Stimulated activated CD8-positive, alpha-beta memory T cell treated with anti-CD3 and anti-CD28 coated beads, Interleukin-7, amount 100 ng/mL, for 48 hours (primary cell): ENCODE data around the gene HOXA6.

Source experiments
- DNase-seq, 2 donors: peaks; one replicate each; pipeline ENCODE4 v3.0.0-alpha.2; 2020; ENCODE audit warnings: low read depth in 1 of 2; ENCODE audit errors: extremely low read depth in 1 of 2

The HOXA6 gene

GRCh38 chr7:27141923-27142579 lies 5.5 kb downstream of the HOXA6 start:
- no peak for DNase-seq

GRCh38 chr7:27141137-27141922 lies 6.2 kb downstream of the HOXA6 start:
- DNase-seq, result no peak

- DNase-seq, result no peak
These were observed 7.3 kb downstream of the HOXA6 start for GRCh38 chr7:27140126-27140857.

- no peak for DNase-seq
These were observed 8.0 kb downstream of the HOXA6 start for GRCh38 chr7:27139334-27140125.

- DNase-seq, result no peak
These were observed 8.6 kb downstream of the HOXA6 start for GRCh38 chr7:27138985-27139333.

- no peak for DNase-seq
These were observed 9.1 kb downstream of the HOXA6 start for GRCh38 chr7:27138472-27138871.

- DNase-seq, result no peak
These were observed 9.8 kb downstream of the HOXA6 start for GRCh38 chr7:27137640-27138315.

- no peak for DNase-seq
These were observed 13.2 kb downstream of the HOXA6 start for GRCh38 chr7:27134392-27134791.

- no peak for DNase-seq
These were observed 14.0 kb downstream of the HOXA6 start for GRCh38 chr7:27133409-27134231.

- no peak for DNase-seq
These were observed 14.6 kb downstream of the HOXA6 start for GRCh38 chr7:27132978-27133377.

GRCh38 chr7:27132214-27132613 lies 15.4 kb downstream of the HOXA6 start:
- DNase-seq, result no peak

- DNase-seq, result no peak
These were observed 16.2 kb downstream of the HOXA6 start for GRCh38 chr7:27131390-27131819.

GRCh38 chr7:27130540-27131389 lies 16.8 kb downstream of the HOXA6 start, which contains the start of gene HOXA4:
Gene HOXA4, minus strand, starts transcription at chr7:27130757. Its CDS starts 24 bp downstream, at chr7:27130733.
- DNase-seq, result peak; percentile 40 to 48

- DNase-seq, result no peak
These were observed 17.6 kb downstream of the HOXA6 start for GRCh38 chr7:27129729-27130539.

- no peak for DNase-seq
These were observed 18.5 kb downstream of the HOXA6 start for GRCh38 chr7:27128776-27129728.

- no peak for DNase-seq
These were observed 19.5 kb downstream of the HOXA6 start for GRCh38 chr7:27128034-27128433.
